Sigmoid colon (tissue), 4 donors: ENCODE measurements around the gene PCDHB1.

Experiments used
- CTCF ChIP-seq, 4 experiments: fragments of 450-650 bp in 3 of 4; fragments of 200-600 bp in 1 of 4; IDR thresholded peaks; one replicate each; pipeline ENCODE4 v1.5.1; 2016 to 2019; ENCODE audit warnings: antibody characterized with exemption in 4 of 4, mild to moderate bottlenecking in 3 of 4, moderate library complexity in 2 of 4
- EP300 ChIP-seq, 4 donors: sonication (generic); formaldehyde crosslinking; IDR thresholded peaks; one replicate each; pipeline ENCODE4 v1.6.1; 2017; ENCODE audit warnings: antibody characterized with exemption in 4 of 4
- POLR2A ChIP-seq, 2 donors: fragments of 450-650 bp; IDR thresholded peaks; one replicate each; pipeline ENCODE4 v1.6.1; 2016; ENCODE audit warnings: antibody characterized with exemption in 2 of 2, mild to moderate bottlenecking in 2 of 2, moderate library complexity in 2 of 2
- POLR2AphosphoS5 ChIP-seq, 4 donors: sonication (generic); formaldehyde crosslinking; IDR thresholded peaks; one replicate each; pipeline ENCODE4 v1.6.1; 2017; ENCODE audit warnings: antibody characterized with exemption in 4 of 4

GRCh38 chr5:141031006-141031405, 20.2 kb upstream of the PCDHB1 start:
- no peak for TF ChIP-seq POLR2A (IDR thresholded peaks at IDR 0.05)
- TF ChIP-seq CTCF (IDR thresholded peaks at IDR 0.05): no peak
- TF ChIP-seq EP300 (IDR thresholded peaks at IDR 0.05): no peak
- TF ChIP-seq POLR2AphosphoS5 (IDR thresholded peaks at IDR 0.05): no peak
